IMR-90 (cell line): Measurements from ENCODE around the gene SH3RF1. TPM values are rescaled to one million over a fixed set of nuclear protein-coding genes. Genes with fewer than 3 reads are reported as not detected.
A peak's percentile ranks its signal among the peaks of the same experiment; 100 is the strongest.

Experiments
- ATAC-seq: fragments of 200-7000 bp; cut with Tn5 transposase; 2 replicates; pipeline ENCODE4 v1.9.1; 2020; ENCODE audit warnings: low read depth, mild to moderate bottlenecking, moderate library complexity
- BruUV-seq: library from RNA; stranded (reverse); fragments of 400-500 nt; replicated peaks from 2 replicates; lab custom pipeline; 2021; lab: Mats Ljungman, UMichigan
- CTCF ChIA-PET: fragments of 300-600 bp; formaldehyde crosslinking; extraction: SDS; loops from one replicate; lab custom pipeline; 2021; ENCODE audit warnings: antibody characterized with exemption; lab: Yijun Ruan, JAX
- POLR2A ChIA-PET: fragments of 300-600 bp; sonication (Branson Sonifier 250); formaldehyde crosslinking; loops from one replicate; lab custom pipeline; 2022; ENCODE audit warnings: antibody characterized with exemption; ENCODE audit not compliant: unreplicated experiment; lab: Charles Lee
- DNase-seq: peaks from one replicate; pipeline ENCODE4 v3.0.0; 2013
- H2AFZ ChIP-seq: replicated peaks from 2 replicates; pipeline ENCODE3; 2013; ENCODE audit warnings: low read length, mild to moderate bottlenecking; ENCODE audit not compliant: poor library complexity
- H2AK5ac ChIP-seq: 2 replicates; pipeline ENCODE4 v1.6.1; 2013; ENCODE audit warnings: low read depth, low read length, inconsistent platforms
- H2AK9ac ChIP-seq: replicated peaks from 2 replicates; pipeline ENCODE3; 2013; ENCODE audit warnings: mild to moderate bottlenecking, low read depth, low read length, moderate library complexity; ENCODE audit not compliant: poor library complexity
- H2BK120ac ChIP-seq: 2 replicates; pipeline ENCODE4 v1.6.1; 2013; ENCODE audit warnings: low read depth, low read length, inconsistent platforms
- H2BK15ac ChIP-seq: 3 replicates; pipeline ENCODE4 v1.6.1; 2013; ENCODE audit warnings: low read depth, low read length, inconsistent platforms
- H2BK20ac ChIP-seq: 2 replicates; pipeline ENCODE4 v1.6.1; 2013; ENCODE audit warnings: low read depth, mild to moderate bottlenecking, inconsistent platforms, low read length, moderate library complexity
- H2BK5ac ChIP-seq: 2 replicates; pipeline ENCODE4 v1.6.1; 2013; ENCODE audit warnings: mild to moderate bottlenecking, low read depth, low read length, inconsistent platforms; ENCODE audit not compliant: poor library complexity, severe bottlenecking
- H3K14ac ChIP-seq: replicated peaks from 2 replicates; pipeline ENCODE4 v1.6.1; 2013; ENCODE audit warnings: low read depth, low read length, inconsistent platforms
- H3K18ac ChIP-seq: 2 replicates; pipeline ENCODE4 v1.6.1; 2013; ENCODE audit warnings: low read depth, low read length, control low read depth
- H3K23ac ChIP-seq: 2 replicates; pipeline ENCODE4 v1.6.1; 2013; ENCODE audit warnings: low read depth, low read length, inconsistent platforms
- H3K27ac ChIP-seq: 2 replicates; pipeline ENCODE4 v1.5.1; 2013; ENCODE audit warnings: mild to moderate bottlenecking, control low read depth, low read length; ENCODE audit not compliant: insufficient read depth
- H3K27me3 ChIP-seq: 2 replicates; pipeline ENCODE4 v1.6.1; 2013; ENCODE audit warnings: low read length; ENCODE audit not compliant: control insufficient read depth, insufficient read depth
- H3K36me3 ChIP-seq: 2 replicates; pipeline ENCODE4 v1.6.1; 2013; ENCODE audit warnings: low read length, mixed read lengths; ENCODE audit not compliant: control insufficient read depth, insufficient read depth
- H3K4ac ChIP-seq: 2 replicates; pipeline ENCODE4 v1.6.1; 2013; ENCODE audit warnings: low read depth, low read length, inconsistent platforms
- H3K4me1 ChIP-seq: 2 replicates; pipeline ENCODE4 v1.6.1; 2013; ENCODE audit warnings: low read length, mixed read lengths; ENCODE audit not compliant: control insufficient read depth, insufficient read depth
- H3K4me2 ChIP-seq: 2 replicates; pipeline ENCODE4 v1.6.1; 2013; ENCODE audit warnings: low read depth, mild to moderate bottlenecking, control low read depth, low read length, moderate library complexity
- H3K4me3 ChIP-seq: 2 replicates; pipeline ENCODE4 v1.5.1; 2013; ENCODE audit warnings: low read depth, mild to moderate bottlenecking, control low read depth, low read length, moderate library complexity; ENCODE audit not compliant: insufficient read depth
- H3K56ac ChIP-seq: 2 replicates; pipeline ENCODE4 v1.6.1; 2013; ENCODE audit warnings: low read length, inconsistent platforms; ENCODE audit not compliant: insufficient read depth; ENCODE audit errors: extremely low read depth
- H3K79me1 ChIP-seq, 2 experiments: 2 replicates each; pipeline ENCODE4 v1.6.1; 2013; ENCODE audit warnings: low read length in 2 of 2, inconsistent platforms in 1 of 2, low read depth in 1 of 2
- H3K9ac ChIP-seq: 2 replicates; pipeline ENCODE4 v1.6.1; 2013; ENCODE audit warnings: low read depth, low read length, control low read depth
- H3K9me1 ChIP-seq: 2 replicates; pipeline ENCODE4 v1.6.1; 2013; ENCODE audit warnings: low read length, inconsistent platforms; ENCODE audit not compliant: insufficient read depth
- H3K9me3 ChIP-seq: 2 replicates; pipeline ENCODE4 v1.6.1; 2013; ENCODE audit warnings: low read length; ENCODE audit not compliant: control insufficient read depth, insufficient read depth
- H4K20me1 ChIP-seq: 2 replicates; pipeline ENCODE4 v1.6.1; 2013; ENCODE audit warnings: low read length, inconsistent platforms; ENCODE audit not compliant: insufficient read depth
- H4K5ac ChIP-seq: 2 replicates; pipeline ENCODE4 v1.6.1; 2013; ENCODE audit warnings: mild to moderate bottlenecking, low read depth, low read length, control low read depth
- H4K8ac ChIP-seq, 2 experiments: 2 replicates each; pipeline ENCODE4 v1.6.1; 2013; ENCODE audit warnings: low read depth in 2 of 2, low read length in 2 of 2, control low read depth in 1 of 2, inconsistent platforms in 1 of 2
- H4K91ac ChIP-seq: 2 replicates; pipeline ENCODE4 v1.6.1; 2013; ENCODE audit warnings: low read depth, low read length, inconsistent platforms; ENCODE audit not compliant: insufficient read depth
- CEBPB ChIP-seq: IDR thresholded peaks from 2 replicates; pipeline ENCODE4 v1.6.1; 2012; ENCODE audit warnings: low read depth, low read length, improper control_type of control experiment
- ELK1 ChIP-seq: fragments of 150-350 bp; IDR thresholded peaks from 2 replicates; pipeline ENCODE4 v1.6.1; 2016; ENCODE audit warnings: low read depth, mild to moderate bottlenecking, low read length, moderate library complexity, borderline replicate concordance
- MAFK ChIP-seq: IDR thresholded peaks from 2 replicates; pipeline ENCODE4 v1.6.1; 2012; ENCODE audit warnings: low read depth, low read length, improper control_type of control experiment
- MXI1 ChIP-seq: IDR thresholded peaks from 2 replicates; pipeline ENCODE4 v1.6.1; 2012; ENCODE audit warnings: low read depth, mild to moderate bottlenecking, low read length, moderate library complexity, borderline replicate concordance
- RAD21 ChIP-seq: IDR thresholded peaks from 2 replicates; pipeline ENCODE4 v1.6.1; 2012; ENCODE audit warnings: low read length, improper control_type of control experiment
- USF2 ChIP-seq: fragments of 150-350 bp; IDR thresholded peaks from 2 replicates; pipeline ENCODE4 v1.6.1; 2017; ENCODE audit warnings: mild to moderate bottlenecking, antibody characterized with exemption, low read length, low read depth
- WGBS, 2 experiments: methylation state at CpG; one replicate each; pipeline versions ENCODE4 v1.1.5 to v1.1.7; 2013; ENCODE audit warnings: missing lambda C conversion rate in 2 of 2; ENCODE audit not compliant: insufficient read length in 1 of 2; ENCODE audit errors: extremely low coverage in 2 of 2; 5-methylcytosine and 5-hydroxymethylcytosine counted together
- dilution Hi-C: fragments of 300-500 bp; cut with HindIII; formaldehyde crosslinking; loops from one replicate; pipeline ENCODE4 v1.14.3; 2018; ENCODE audit warnings: low sequenced_read_pairs; ENCODE audit not compliant: unreplicated experiment
- in situ Hi-C: fragments of 300-500 bp; cut with MboI; formaldehyde crosslinking; loops from 3 replicates; pipeline ENCODE4 v1.14.3; 2019; ENCODE audit warnings: low sequenced_read_pairs, inconsistent platforms, mixed read lengths
- intact Hi-C: fragments of 100-400 bp; cut with micrococcal nuclease; formaldehyde crosslinking; loops from 2 replicates; pipeline ENCODE4 v1.10.0; 2022
- polyA plus RNA-seq, 3 experiments: library from polyadenylated mRNA; depleted of rRNA; stranded (reverse); fragments of >200 nt; gene quantifications; 2 replicates each; pipeline ENCODE4 v1.2.3, GENCODE V29; 2012; ENCODE audit warnings: low replicate concordance in 1 of 3
- total RNA-seq: library from RNA; depleted of rRNA; stranded (reverse); fragments of >200 nt; gene quantifications from 2 replicates; pipeline ENCODE4 v1.2.3, GENCODE V29; 2012

Gene SH3RF1
- total and polyA plus RNA-seq, 2 of the 4 experiments (the other 2 are of a cell fraction), result 22.0 to 29.8 TPM

- Histone ChIP-seq H3K18ac (no peak overlapping the region), H3K27ac (no peak overlapping the region), H3K23ac (no peak overlapping the region), H2BK15ac (no peak overlapping the region), H4K8ac (no peak overlapping the region), H2BK5ac (no peak overlapping the region), H3K4ac (no peak overlapping the region), H2AK5ac (no peak overlapping the region), H3K4me1 (peaks cover 11% of the 10 kb centered on the region), H3K4me2 (no peak overlapping the region), H2AK9ac (no peak overlapping the region), H3K9me3 (no peaks in the 10 kb centered on the region), H3K9me1 (peaks cover 12% of the 10 kb centered on the region), H2BK120ac (no peak overlapping the region), H4K91ac (no peak overlapping the region), H3K79me1 (peaks cover 49 to 52% of the 10 kb centered on the region in 2 experiments), H4K5ac (no peak overlapping the region), H3K36me3 (peaks cover 22% of the 10 kb centered on the region), H4K20me1 (peaks cover 8% of the 10 kb centered on the region; the same call in 1 of the 2 replicates), H2BK20ac (no peak overlapping the region), H3K4me3 (no peak overlapping the region), H3K27me3 (no peaks in the 10 kb centered on the region), H2AFZ (no peak overlapping the region), H3K9ac (no peak overlapping the region), H3K56ac (no peak overlapping the region), H3K14ac (no peak overlapping the region)
- dilution Hi-C loops (no loop called here), intact Hi-C loops (no loop called here), in situ Hi-C loops (no loop called here)
- WGBS, 2 experiments, result no CpG with 5 or more reads among the region's 4 CpGs
- no TSS peak for BruUV-seq
- TF ChIP-seq USF2, result no peak
- TF ChIP-seq MXI1, result no peak
- TF ChIP-seq MAFK, result no peak
- TF ChIP-seq RAD21, result no peak
- peak; percentile 42; the same call in 1 of the 2 replicates for TF ChIP-seq CEBPB
- no peak for TF ChIP-seq ELK1
- ATAC-seq, result no peak
- ChIA-PET POLR2A (no interaction called here), CTCF (interaction anchor here (0.6 to 1.8 kb wide), 2 partner anchors 88 to 89 kb away, joined by 3 to 4 read pairs; partner anchors contain the start of gene CBR4)
- peak; percentile 19 for DNase-seq
Measured at GRCh38 chr4:169098969-169099690, 171.6 kb downstream of the SH3RF1 start.
